H9 (cell line): ENCODE measurements around the gene ZNF839. TPM values are rescaled to one million over a fixed set of nuclear protein-coding genes. Genes with fewer than 3 reads are reported as not detected.
"Not testable (repeated sequence)": the region's sequence is repeated elsewhere in the genome, so short reads cannot be mapped to it uniquely, and the experiment has no call there.

Experiments
- DNase-seq: peaks from one replicate; pipeline ENCODE4 v3.0.0-alpha.2; 2017
- H2AFZ ChIP-seq: one replicate; pipeline ENCODE4 v1.6.1; 2013; ENCODE audit warnings: mild to moderate bottlenecking, low read length, control low read depth, moderate library complexity
- H2AK5ac ChIP-seq: 2 replicates; pipeline ENCODE4 v1.6.1; 2013; ENCODE audit warnings: low read length, control low read depth, mixed read lengths; ENCODE audit not compliant: insufficient read length
- H2BK120ac ChIP-seq: one replicate; pipeline ENCODE4 v1.6.1; 2013; ENCODE audit warnings: low read depth, mild to moderate bottlenecking, low read length, control low read depth, inconsistent platforms; ENCODE audit not compliant: poor library complexity, severe bottlenecking
- H2BK12ac ChIP-seq: 2 replicates; pipeline ENCODE4 v1.6.1; 2013; ENCODE audit warnings: low read length, control low read depth, mixed read lengths, low read depth; ENCODE audit not compliant: insufficient read length
- H2BK15ac ChIP-seq: 2 replicates; pipeline ENCODE4 v1.6.1; 2013; ENCODE audit warnings: low read depth, low read length, control low read depth
- H2BK20ac ChIP-seq: one replicate; pipeline ENCODE4 v1.6.1; 2013; ENCODE audit warnings: low read depth, mild to moderate bottlenecking, low read length, control low read depth, inconsistent platforms; ENCODE audit not compliant: poor library complexity, severe bottlenecking
- H2BK5ac ChIP-seq: 2 replicates; pipeline ENCODE4 v1.6.1; 2013; ENCODE audit warnings: low read length, control low read depth, mixed read lengths; ENCODE audit not compliant: insufficient read length
- H3K14ac ChIP-seq: 2 replicates; pipeline ENCODE4 v1.6.1; 2013; ENCODE audit warnings: low read length, control low read depth; ENCODE audit not compliant: insufficient read depth
- H3K18ac ChIP-seq: 2 replicates; pipeline ENCODE4 v1.6.1; 2013; ENCODE audit warnings: low read depth, mild to moderate bottlenecking, mixed read lengths, low read length, control low read depth; ENCODE audit not compliant: insufficient read length
- H3K23ac ChIP-seq: 2 replicates; pipeline ENCODE4 v1.6.1; 2013; ENCODE audit warnings: low read length, control low read depth, mixed read lengths, low read depth; ENCODE audit not compliant: insufficient read length
- H3K23me2 ChIP-seq: 2 replicates; pipeline ENCODE4 v1.6.1; 2013; ENCODE audit warnings: low read depth, mild to moderate bottlenecking, mixed read lengths, low read length, control low read depth; ENCODE audit not compliant: insufficient read length, poor library complexity, severe bottlenecking
- H3K27ac ChIP-seq: 2 replicates; pipeline ENCODE4 v1.5.1; 2013; ENCODE audit warnings: low read length, control low read depth, mixed read lengths, low read depth; ENCODE audit not compliant: insufficient read length
- H3K27me3 ChIP-seq: 2 replicates; pipeline ENCODE4 v1.6.1; 2013; ENCODE audit warnings: low read length, control low read depth, inconsistent platforms; ENCODE audit not compliant: insufficient read depth
- H3K4ac ChIP-seq: 2 replicates; pipeline ENCODE4 v1.6.1; 2013; ENCODE audit warnings: low read depth, mild to moderate bottlenecking, control low read depth, inconsistent platforms, low read length, moderate library complexity
- H3K4me1 ChIP-seq: 2 replicates; pipeline ENCODE4 v1.6.1; 2013; ENCODE audit warnings: low read length, control low read depth, inconsistent platforms; ENCODE audit not compliant: insufficient read depth
- H3K4me2 ChIP-seq: 2 replicates; pipeline ENCODE4 v1.6.1; 2013; ENCODE audit warnings: low read length, control low read depth, mixed read lengths; ENCODE audit not compliant: insufficient read length, insufficient read depth
- H3K56ac ChIP-seq: 2 replicates; pipeline ENCODE4 v1.6.1; 2013; ENCODE audit warnings: low read depth, mild to moderate bottlenecking, mixed read lengths, low read length, control low read depth; ENCODE audit not compliant: insufficient read length
- H3K79me1 ChIP-seq: 2 replicates; pipeline ENCODE4 v1.6.1; 2013; ENCODE audit warnings: low read depth, mild to moderate bottlenecking, moderate library complexity, low read length, control low read depth, inconsistent platforms; ENCODE audit not compliant: insufficient read depth, poor library complexity, severe bottlenecking
- H3K79me2 ChIP-seq: 2 replicates; pipeline ENCODE4 v1.6.1; 2013; ENCODE audit warnings: low read length, control low read depth, inconsistent platforms; ENCODE audit not compliant: insufficient read depth
- H3K9ac ChIP-seq: 2 replicates; pipeline ENCODE4 v1.6.1; 2013; ENCODE audit warnings: low read length, control low read depth, mixed read lengths; ENCODE audit not compliant: insufficient read length; ENCODE audit errors: extremely low read depth
- H3K9me3 ChIP-seq: one replicate; pipeline ENCODE4 v1.6.1; 2013; ENCODE audit warnings: low read depth, low read length, inconsistent platforms; ENCODE audit not compliant: control insufficient read depth
- H3T11ph ChIP-seq: one replicate; pipeline ENCODE4 v1.6.1; 2013; ENCODE audit warnings: mild to moderate bottlenecking, low read length, control low read depth, inconsistent platforms
- H4K20me1 ChIP-seq: one replicate; pipeline ENCODE4 v1.6.1; 2013; ENCODE audit not compliant: control insufficient read depth, insufficient read length, insufficient read depth
- H4K5ac ChIP-seq: 2 replicates; pipeline ENCODE4 v1.6.1; 2013; ENCODE audit warnings: low read depth, mild to moderate bottlenecking, mixed read lengths, low read length, control low read depth; ENCODE audit not compliant: insufficient read length
- H4K8ac ChIP-seq: replicated peaks from 2 replicates; pipeline ENCODE4 v1.6.1; 2013; ENCODE audit warnings: low read length, control low read depth, mixed read lengths, low read depth; ENCODE audit not compliant: insufficient read length
- H4K91ac ChIP-seq: 2 replicates; pipeline ENCODE4 v1.6.1; 2013; ENCODE audit warnings: low read depth, mild to moderate bottlenecking, moderate library complexity, mixed read lengths, low read length, control low read depth; ENCODE audit not compliant: insufficient read length
- H3K27ac Mint-ChIP-seq, 3 experiments: 2 replicates in 2 of 3; 3 replicates in 1 of 3; pipeline ENCODE4 v1.8.0; 2020 to 2021; ENCODE audit warnings: mixed read lengths in 3 of 3, mild to moderate bottlenecking in 1 of 3, moderate library complexity in 1 of 3
- H3K27me3 Mint-ChIP-seq: 2 replicates; pipeline ENCODE4 v1.8.0; 2021; ENCODE audit warnings: low read depth, mild to moderate bottlenecking, moderate library complexity, mixed read lengths
- H3K36me3 Mint-ChIP-seq, 3 experiments: 2 replicates in 2 of 3; 3 replicates in 1 of 3; pipeline ENCODE4 v1.8.0; 2020 to 2021; ENCODE audit warnings: low read depth in 3 of 3, mixed read lengths in 3 of 3; ENCODE audit not compliant: insufficient read depth in 1 of 3
- H3K4me1 Mint-ChIP-seq, 2 experiments: 2 replicates each; pipeline ENCODE4 v1.8.0; 2020; ENCODE audit warnings: mixed read lengths in 2 of 2
- H3K4me3 Mint-ChIP-seq, 2 experiments: 2 replicates in 1 of 2; 3 replicates in 1 of 2; pipeline ENCODE4 v1.8.0; 2020 to 2021; ENCODE audit warnings: mild to moderate bottlenecking in 2 of 2, mixed read lengths in 2 of 2, moderate library complexity in 1 of 2
- H3K9me3 Mint-ChIP-seq, 2 experiments: 2 replicates in 1 of 2; 3 replicates in 1 of 2; pipeline ENCODE4 v1.8.0; 2020; ENCODE audit warnings: mild to moderate bottlenecking in 2 of 2, mixed read lengths in 2 of 2, moderate library complexity in 1 of 2
- CTCF ChIP-seq: fragments of 200-600 bp; sonication (generic); conservative IDR thresholded peaks from 3 replicates; pipeline ENCODE4 v1.8.0; 2021; ENCODE audit warnings: antibody characterized with exemption, mild to moderate bottlenecking
- WGBS: extraction: QIAGEN DNeasy Blood & Tissue Kit; methylation state at CpG from one replicate; pipeline ENCODE4 v1.1.7; 2013; ENCODE audit warnings: missing lambda C conversion rate, low lambda C conversion rate, mixed read lengths; ENCODE audit not compliant: insufficient read length; ENCODE audit errors: extremely low coverage; 5-methylcytosine and 5-hydroxymethylcytosine counted together
- total RNA-seq: library from RNA; stranded (reverse); gene quantifications from 2 replicates; pipeline ENCODE4 v1.2.1, GENCODE V29; 2021

Gene ZNF839
- total RNA-seq, 1 experiment from 2014 or later: 9.4 TPM

- no peak overlapping the region for H3T11ph ChIP-seq
- H2BK12ac ChIP-seq: no peak overlapping the region
- H3K27ac Mint-ChIP-seq: no peak overlapping the region; a peak in 1 of 7 replicates
- no peak overlapping the region for H3K14ac ChIP-seq
- no peak overlapping the region for H2AFZ ChIP-seq
- no peak overlapping the region for H3K18ac ChIP-seq
- no peak overlapping the region for H2BK120ac ChIP-seq
- no peak overlapping the region for H3K56ac ChIP-seq
- no peaks in the 10 kb centered on the region for H4K20me1 ChIP-seq
- no peak overlapping the region for H2BK5ac ChIP-seq
- no peak overlapping the region for H2BK15ac ChIP-seq
- H2AK5ac ChIP-seq: no peak overlapping the region
- no peaks in the 10 kb centered on the region for H3K79me2 ChIP-seq
- no peak for DNase-seq
- no peaks in the 10 kb centered on the region for H3K27me3 Mint-ChIP-seq
- H3K79me1 ChIP-seq: no peaks in the 10 kb centered on the region
- no peak overlapping the region for H2BK20ac ChIP-seq
- no peak overlapping the region for H3K23ac ChIP-seq
- no peak overlapping the region for H3K4me2 ChIP-seq
- no peak overlapping the region for H3K4me3 Mint-ChIP-seq
- H3K36me3 Mint-ChIP-seq: peaks cover 3 to 12% (median 4%) of the 10 kb centered on the region in 3 experiments; a peak in 6 of 7 replicates
- peaks cover 4 to 8% of the 10 kb centered on the region in 2 experiments for H3K4me1 Mint-ChIP-seq
- H4K8ac ChIP-seq: no peak overlapping the region
- H3K27me3 ChIP-seq: no peaks in the 10 kb centered on the region
- H4K91ac ChIP-seq: no peak overlapping the region
- no peak overlapping the region for H3K4ac ChIP-seq
- no peak overlapping the region for H3K27ac ChIP-seq
- H3K9me3 ChIP-seq: no peaks in the 10 kb centered on the region
- H3K4me1 ChIP-seq: no peaks in the 10 kb centered on the region
- H3K23me2 ChIP-seq: no peaks in the 10 kb centered on the region
- no peak for TF ChIP-seq CTCF
- WGBS: no CpG with 5 or more reads among the region's 14 CpGs
- no peaks in the 10 kb centered on the region for H3K9me3 Mint-ChIP-seq
- no peak overlapping the region for H4K5ac ChIP-seq
- no peak overlapping the region for H3K9ac ChIP-seq
Measured at GRCh38 chr14:102326583-102326982, 7.0 kb downstream of the ZNF839 start.

- not testable (repeated sequence) for H4K20me1 ChIP-seq, H3K56ac ChIP-seq, H3K9ac ChIP-seq, H2BK15ac ChIP-seq, H3K4me1 ChIP-seq, H2AFZ ChIP-seq, H4K8ac ChIP-seq, H3K79me1 ChIP-seq, H2AK5ac ChIP-seq, H3K9me3 ChIP-seq, H3K9me3 Mint-ChIP-seq, H3K4me2 ChIP-seq, H3K27me3 ChIP-seq, H3K4me1 Mint-ChIP-seq, H2BK5ac ChIP-seq, H3K18ac ChIP-seq, H3K27ac Mint-ChIP-seq, DNase-seq, H3K23ac ChIP-seq, H3K4ac ChIP-seq, H3K27ac ChIP-seq, H2BK120ac ChIP-seq, H3K23me2 ChIP-seq, H2BK20ac ChIP-seq, H3K27me3 Mint-ChIP-seq, H4K91ac ChIP-seq, H3K79me2 ChIP-seq, H3K4me3 Mint-ChIP-seq, H2BK12ac ChIP-seq, H3K14ac ChIP-seq, H4K5ac ChIP-seq, H3T11ph ChIP-seq
- no CpG with 5 or more reads among the region's 6 CpGs for WGBS
- peaks cover 4 to 26% (median 14%) of the 10 kb centered on the region in 3 experiments; a peak in 6 of 7 replicates for H3K36me3 Mint-ChIP-seq
Measured at GRCh38 chr14:102329381-102329780, 9.8 kb downstream of the ZNF839 start.
